Astrocyte of the spinal cord (primary cell): ENCODE results near the gene CLCNKB.
A peak's percentile ranks its signal among the peaks of the same experiment; 100 is the strongest.
"Not testable (repeated sequence)": the region's sequence is repeated elsewhere in the genome, so short reads cannot be mapped to it uniquely, and the experiment has no call there.

Experiments
- DNase-seq: peaks from one replicate; pipeline ENCODE4 v3.0.0; 2011; ENCODE audit warnings: low read depth, low spot score
- H3K4me3 ChIP-seq: 2 replicates; pipeline ENCODE4 v1.5.1; 2011; ENCODE audit warnings: low read depth, mild to moderate bottlenecking, low read length, moderate library complexity
- CTCF ChIP-seq: IDR thresholded peaks from 2 replicates; pipeline ENCODE4 v1.5.1; 2012; ENCODE audit warnings: low read depth, mild to moderate bottlenecking, low read length, inconsistent platforms
- in situ Hi-C: cut with HindIII; loops from 2 replicates; pipeline ENCODE4 v1.10.0; 2017; ENCODE audit warnings: low sequenced_read_pairs

The CLCNKB gene

GRCh38 chr1:16023050-16023653 is 20.4 kb upstream of the CLCNKB start:
- in situ Hi-C loops = no loop called here
- no peak for TF ChIP-seq CTCF
- H3K4me3 ChIP-seq = no peak overlapping the region
- DNase-seq = no peak

GRCh38 chr1:16026302-16026701 is 17.3 kb upstream of the CLCNKB start:
- DNase-seq, H3K4me3 ChIP-seq, in situ Hi-C loops: not testable (repeated sequence)

GRCh38 chr1:16026723-16027484 is 16.7 kb upstream of the CLCNKB start:
- in situ Hi-C loops = no loop called here
- no peak for TF ChIP-seq CTCF
- no peak overlapping the region for H3K4me3 ChIP-seq
- peak; percentile 24 for DNase-seq

GRCh38 chr1:16028237-16029002 is 15.2 kb upstream of the CLCNKB start:
- H3K4me3 ChIP-seq = no peak overlapping the region
- no peak for TF ChIP-seq CTCF
- in situ Hi-C loops = no loop called here
- DNase-seq = no peak

GRCh38 chr1:16029003-16029268 is 14.6 kb upstream of the CLCNKB start:
- DNase-seq, H3K4me3 ChIP-seq, in situ Hi-C loops: not testable (repeated sequence)

GRCh38 chr1:16029288-16029687 is 14.3 kb upstream of the CLCNKB start:
- H3K4me3 ChIP-seq = no peak overlapping the region
- DNase-seq = no peak
- TF ChIP-seq CTCF = no peak
- in situ Hi-C loops = no loop called here

- in situ Hi-C loops = no loop called here
- DNase-seq = no peak
- no peak for TF ChIP-seq CTCF
- no peak overlapping the region for H3K4me3 ChIP-seq
Observed at GRCh38 chr1:16031551-16031950, 12.0 kb upstream of the CLCNKB start.
